Measurements from ENCODE around the gene PAPOLA.

GRCh38 chr14:96501217-96501739, 904 bp upstream of the PAPOLA start:
- TF ChIP-seq CTCF (IDR thresholded peaks at IDR 0.05) (no peak), POLR2A (IDR thresholded peaks at IDR 0.05) (no peak), EP300 (IDR thresholded peaks at IDR 0.05) (no peak), POLR2AphosphoS5 (IDR thresholded peaks at IDR 0.05) (no peak)

Data from gastroesophageal sphincter (tissue), 3 donors.